ENCODE data around the gene ZNF662.

ZNF662 gene

GRCh38 chr3:42937334-42937733 is 31.4 kb downstream of the ZNF662 start:
- DNase-seq (ENCODE audit: low spot score) = no peak

- DNase-seq (ENCODE audit: low spot score) = no peak
These were observed 36.8 kb downstream of the ZNF662 start for GRCh38 chr3:42942693-42943092.

GRCh38 chr3:42946050-42946449 is 40.1 kb downstream of the ZNF662 start:
- DNase-seq (ENCODE audit: low spot score) = no peak

- DNase-seq (ENCODE audit: low spot score) = no peak
These were observed 51.6 kb downstream of the ZNF662 start for GRCh38 chr3:42957573-42957972.

- DNase-seq (ENCODE audit: low spot score) = no peak
These were observed 54.3 kb downstream of the ZNF662 start for GRCh38 chr3:42960282-42960681.

GRCh38 chr3:42960786-42961185 is 54.8 kb downstream of the ZNF662 start:
- no peak for DNase-seq (ENCODE audit: low spot score)

GRCh38 chr3:42961633-42962032 is 55.7 kb downstream of the ZNF662 start:
- DNase-seq (ENCODE audit: low spot score) = peak; percentile 39

- DNase-seq (ENCODE audit: low spot score) = no peak
These were observed 57.3 kb downstream of the ZNF662 start for GRCh38 chr3:42963269-42963668.

- DNase-seq (ENCODE audit: low spot score) = no peak
These were observed 58.3 kb downstream of the ZNF662 start for GRCh38 chr3:42964266-42964665.

Measured in LoVo (cell line).